Stimulated activated naive CD8-positive, alpha-beta T cell treated with anti-CD3 and anti-CD28 coated beads, Interleukin-15, Interleukin-2, amounts not matched to agents 100 U/mL and 50 U/mL, for 24 hours (primary cell): ENCODE measurements around the gene ANKRD24.
"Not testable (repeated sequence)": the region's sequence is repeated elsewhere in the genome, so short reads cannot be mapped to it uniquely, and the experiment has no call there.

ENCODE experiments used
- ATAC-seq: fragments of 150-1000 bp; cut with Tn5 transposase; one replicate; pipeline ENCODE4 v1.10.0; 2021
- DNase-seq: peaks from one replicate; pipeline ENCODE4 v3.0.0; 2021

The ANKRD24 gene

GRCh38 chr19:4173479-4174212, 8.8 kb upstream of the ANKRD24 start:
- no peak for ATAC-seq
- no peak for DNase-seq

GRCh38 chr19:4174213-4174894, 8.1 kb upstream of the ANKRD24 start:
- DNase-seq (no peak), ATAC-seq (no peak)

- DNase-seq: no peak
- no peak for ATAC-seq
Observed at GRCh38 chr19:4174895-4175668, 7.4 kb upstream of the ANKRD24 start.

- ATAC-seq: no peak
Observed at GRCh38 chr19:4175669-4175931, 6.9 kb upstream of the ANKRD24 start.

GRCh38 chr19:4177146-4177545, 5.3 kb upstream of the ANKRD24 start:
- ATAC-seq: no peak
- DNase-seq: no peak

More at GRCh38 chr19:4175669-4175931, 6.9 kb upstream of the ANKRD24 start:
- DNase-seq: no peak

GRCh38 chr19:4178990-4179389, 3.5 kb upstream of the ANKRD24 start:
- DNase-seq: no peak
- ATAC-seq: no peak

- DNase-seq: no peak
- ATAC-seq: no peak
Observed at GRCh38 chr19:4181053-4181508, 1.4 kb upstream of the ANKRD24 start.

- ATAC-seq: no peak
- no peak for DNase-seq
Observed at GRCh38 chr19:4183967-4184717, 1.7 kb downstream of the ANKRD24 start.

GRCh38 chr19:4184718-4185352, 2.3 kb downstream of the ANKRD24 start:
- ATAC-seq (no peak), DNase-seq (no peak)

GRCh38 chr19:4185413-4186086, 3.1 kb downstream of the ANKRD24 start:
- ATAC-seq (no peak), DNase-seq (no peak)

GRCh38 chr19:4186087-4186993, 3.9 kb downstream of the ANKRD24 start:
- ATAC-seq (peak; percentile 57), DNase-seq (peak; percentile 92)

- no peak for DNase-seq
- no peak for ATAC-seq
Observed at GRCh38 chr19:4187313-4188122, 5.0 kb downstream of the ANKRD24 start.

- ATAC-seq (no peak), DNase-seq (no peak)
Observed at GRCh38 chr19:4189641-4190040, 7.2 kb downstream of the ANKRD24 start.

- not testable (repeated sequence) for ATAC-seq, DNase-seq
Observed at GRCh38 chr19:4192537-4192936, 10.0 kb downstream of the ANKRD24 start.

- no peak for DNase-seq
- no peak for ATAC-seq
Observed at GRCh38 chr19:4194353-4194752, 11.9 kb downstream of the ANKRD24 start.

- ATAC-seq (no peak), DNase-seq (no peak)
Observed at GRCh38 chr19:4196009-4196408, 13.5 kb downstream of the ANKRD24 start.

GRCh38 chr19:4196587-4197148, 14.2 kb downstream of the ANKRD24 start:
- DNase-seq: no peak
- no peak for ATAC-seq

GRCh38 chr19:4197228-4197624, 14.7 kb downstream of the ANKRD24 start:
- no peak for DNase-seq
- no peak for ATAC-seq
